ENCODE measurements around the gene EZH2. TPM values are rescaled to one million over a fixed set of nuclear protein-coding genes. Genes with fewer than 3 reads are reported as not detected.
A peak's percentile ranks its signal among the peaks of the same experiment; 100 is the strongest.

EZH2 gene
- total and polyA plus RNA-seq, 9 donors: 13.1 to 30.2 (median 22.8) TPM

GRCh38 chr7:148783801-148784527 is 100.1 kb downstream of the EZH2 start:
- Histone ChIP-seq H3K4me3 (ENCODE audit: low read length) (no peak overlapping the region), H3K36me3 (ENCODE audit: control insufficient read depth, insufficient read depth, low read length) (peaks cover 56% of the 10 kb centered on the region), H3K9me3 (replicated peaks; ENCODE audit: control insufficient read depth, low read depth, low read length) (no peaks in the 10 kb centered on the region), H3K4me1 (ENCODE audit: control insufficient read depth, insufficient read depth, low read length) (no peaks in the 10 kb centered on the region), H3K27me3 (ENCODE audit: control insufficient read depth, insufficient read depth, low read length) (no peaks in the 10 kb centered on the region), H3K27ac (ENCODE audit: low read length) (no peak overlapping the region)
- no peak for DNase-seq
- WGBS (ENCODE audit: insufficient coverage): no CpG with 5 or more reads among the region's 15 CpGs

DNA sequence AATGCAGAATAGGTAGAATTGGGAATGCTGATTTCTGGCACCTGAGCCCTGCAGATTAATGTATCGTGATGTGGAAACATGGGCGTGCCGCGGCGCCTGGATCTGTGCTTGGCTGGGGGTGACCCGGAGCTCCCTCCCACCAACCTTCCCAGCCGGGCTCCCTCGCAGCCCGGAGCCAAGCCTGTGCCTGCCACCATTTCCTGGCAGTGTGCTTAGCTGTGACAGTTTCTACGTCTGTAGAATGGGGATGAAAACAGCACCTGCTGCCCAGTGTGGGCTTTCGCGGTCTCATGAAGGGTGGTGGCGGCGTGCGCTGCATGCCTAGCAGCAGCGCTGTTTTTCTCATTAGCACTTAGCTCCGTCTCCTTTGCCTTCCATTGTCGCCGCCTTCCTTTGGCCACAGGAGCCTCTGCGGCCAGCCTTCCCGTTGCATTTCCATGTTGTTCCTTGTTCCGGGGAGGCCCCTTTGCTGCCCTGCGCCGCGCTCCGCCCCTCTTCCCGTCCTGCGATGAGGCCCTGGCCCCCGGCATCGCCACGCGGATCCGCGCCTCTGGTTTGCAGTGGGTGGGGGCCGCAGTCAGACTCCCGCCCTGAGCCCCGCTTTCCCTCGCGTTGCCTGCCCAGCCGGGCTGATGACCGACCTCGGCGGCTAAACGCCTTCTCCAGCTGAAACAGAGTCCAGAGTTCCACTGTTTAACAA is 101.2 kb downstream of the EZH2 start:
- 72% methylated on average over 43 of the region's 44 CpGs for whole genome bisulfite sequencing (ENCODE audit: insufficient coverage)
- Histone ChIP-seq H3K36me3 (ENCODE audit: control insufficient read depth, insufficient read depth, low read length) (peaks cover 55% of the 10 kb centered on the region), H3K27ac (ENCODE audit: low read length) (no peak overlapping the region), H3K4me1 (ENCODE audit: control insufficient read depth, insufficient read depth, low read length) (no peaks in the 10 kb centered on the region), H3K4me3 (ENCODE audit: low read length) (no peak overlapping the region), H3K27me3 (ENCODE audit: control insufficient read depth, insufficient read depth, low read length) (no peaks in the 10 kb centered on the region), H3K9me3 (replicated peaks; ENCODE audit: control insufficient read depth, low read depth, low read length) (no peaks in the 10 kb centered on the region)
- no peak for DNase-seq

DNA sequence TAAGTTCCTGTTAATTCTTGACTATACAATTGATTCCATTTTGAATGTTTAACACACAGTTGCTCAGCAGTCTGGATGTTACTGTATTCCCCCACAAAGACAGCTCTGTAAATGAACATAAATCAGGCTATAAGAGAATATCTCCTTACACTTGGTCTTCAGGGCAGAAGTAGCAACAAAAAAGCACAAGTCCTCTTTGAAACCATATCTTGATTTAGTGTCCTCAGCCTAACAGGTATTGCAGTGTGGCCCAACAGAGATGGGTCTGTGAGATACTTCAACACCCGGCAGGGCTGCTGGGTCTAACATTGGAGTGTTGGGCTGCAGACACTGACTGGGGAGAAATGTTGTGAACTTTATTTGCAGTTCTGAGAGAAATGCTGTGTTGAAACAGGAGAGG is 109.6 kb downstream of the EZH2 start:
- Histone ChIP-seq H3K4me1 (ENCODE audit: control insufficient read depth, insufficient read depth, low read length) (no peaks in the 10 kb centered on the region), H3K36me3 (ENCODE audit: control insufficient read depth, insufficient read depth, low read length) (peaks cover 45% of the 10 kb centered on the region), H3K4me3 (ENCODE audit: low read length) (no peak overlapping the region), H3K9me3 (replicated peaks; ENCODE audit: control insufficient read depth, low read depth, low read length) (no peaks in the 10 kb centered on the region), H3K27ac (ENCODE audit: low read length) (no peak overlapping the region), H3K27me3 (ENCODE audit: control insufficient read depth, insufficient read depth, low read length) (no peaks in the 10 kb centered on the region)
- DNase-seq: no peak
- WGBS (ENCODE audit: insufficient coverage): 89% methylated on average over 1 of the region's 1 CpG

DNA sequence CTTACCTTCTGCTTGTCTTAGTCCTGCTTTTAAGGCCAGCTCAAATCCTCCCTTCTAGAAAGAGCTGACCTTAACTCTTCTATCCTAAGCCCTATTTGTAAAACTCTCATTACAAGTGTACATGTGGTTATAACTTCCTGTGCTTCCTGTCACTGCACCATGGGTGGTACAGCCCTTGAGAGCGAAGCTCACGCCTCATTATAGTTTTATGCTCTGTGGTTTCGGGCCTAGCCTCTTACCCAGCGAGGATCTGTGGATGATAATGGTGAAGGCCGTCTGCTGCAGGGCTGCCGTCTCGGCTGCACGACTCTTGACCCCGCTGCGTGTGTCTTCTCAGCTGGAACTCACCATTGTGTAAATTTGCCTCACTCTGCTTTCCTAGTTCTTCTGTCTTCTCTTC is 110.8 kb downstream of the EZH2 start:
- 83% methylated on average over 5 of the region's 10 CpGs for WGBS (ENCODE audit: insufficient coverage)
- Histone ChIP-seq H3K4me3 (ENCODE audit: low read length) (no peak overlapping the region), H3K27me3 (ENCODE audit: control insufficient read depth, insufficient read depth, low read length) (no peaks in the 10 kb centered on the region), H3K9me3 (replicated peaks; ENCODE audit: control insufficient read depth, low read depth, low read length) (no peaks in the 10 kb centered on the region), H3K36me3 (ENCODE audit: control insufficient read depth, insufficient read depth, low read length) (peaks cover 44% of the 10 kb centered on the region), H3K4me1 (ENCODE audit: control insufficient read depth, insufficient read depth, low read length) (no peaks in the 10 kb centered on the region), H3K27ac (ENCODE audit: low read length) (no peak overlapping the region)
- no peak for DNase-seq

DNA sequence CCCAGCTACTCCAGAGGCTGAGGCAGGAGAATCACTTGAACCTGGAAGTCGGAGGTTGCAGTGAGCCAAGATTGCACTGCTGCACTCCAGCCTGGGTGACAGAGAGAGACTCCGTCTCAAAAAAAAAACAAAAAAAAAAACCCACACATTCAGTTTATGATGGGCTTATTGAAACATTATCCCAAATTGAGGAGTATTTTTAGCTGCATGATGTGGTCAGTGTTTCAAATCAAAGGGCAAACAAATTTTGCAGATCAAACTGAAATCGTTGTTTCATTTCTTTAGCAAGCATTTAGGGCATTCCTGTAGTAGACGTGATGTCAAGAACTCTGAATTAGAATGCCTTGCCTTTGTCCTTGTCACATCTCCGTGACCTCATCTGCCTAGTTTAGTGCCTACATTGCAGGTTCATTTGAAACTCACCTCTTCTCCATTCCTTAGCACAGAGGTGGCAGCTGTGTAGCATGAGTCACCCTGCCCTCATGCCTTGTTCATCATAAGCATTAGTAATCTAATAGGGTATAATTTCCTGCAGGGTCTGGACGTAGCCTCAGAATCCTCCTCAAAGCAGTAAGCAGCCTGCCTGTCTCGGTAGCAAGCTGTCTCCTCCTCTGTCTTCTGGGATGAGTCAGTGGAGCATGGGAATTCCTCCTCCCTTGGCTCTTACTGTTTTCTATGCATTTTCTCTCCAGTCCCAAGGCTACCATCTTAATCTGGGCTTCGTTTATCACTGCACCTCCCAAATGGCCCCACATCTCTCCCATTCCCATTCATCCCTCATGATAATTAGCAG is 111.6 kb downstream of the EZH2 start:
- Histone ChIP-seq H3K27ac (ENCODE audit: low read length) (no peak overlapping the region), H3K27me3 (ENCODE audit: control insufficient read depth, insufficient read depth, low read length) (no peaks in the 10 kb centered on the region), H3K9me3 (replicated peaks; ENCODE audit: control insufficient read depth, low read depth, low read length) (no peaks in the 10 kb centered on the region), H3K36me3 (ENCODE audit: control insufficient read depth, insufficient read depth, low read length) (peaks cover 48% of the 10 kb centered on the region), H3K4me3 (ENCODE audit: low read length) (no peak overlapping the region), H3K4me1 (ENCODE audit: control insufficient read depth, insufficient read depth, low read length) (no peaks in the 10 kb centered on the region)
- WGBS (ENCODE audit: insufficient coverage): 73% methylated on average over 4 of the region's 8 CpGs
- DNase-seq: no peak

- Histone ChIP-seq H3K27ac (ENCODE audit: low read length) (no peak overlapping the region), H3K36me3 (ENCODE audit: control insufficient read depth, insufficient read depth, low read length) (peaks cover 47% of the 10 kb centered on the region), H3K4me1 (ENCODE audit: control insufficient read depth, insufficient read depth, low read length) (no peaks in the 10 kb centered on the region), H3K27me3 (ENCODE audit: control insufficient read depth, insufficient read depth, low read length) (no peaks in the 10 kb centered on the region), H3K4me3 (ENCODE audit: low read length) (no peak overlapping the region), H3K9me3 (replicated peaks; ENCODE audit: control insufficient read depth, low read depth, low read length) (no peaks in the 10 kb centered on the region)
- no CpG with 5 or more reads among the region's 6 CpGs for WGBS (ENCODE audit: insufficient coverage)
- no peak for DNase-seq
These were observed 114.1 kb downstream of the EZH2 start for GRCh38 chr7:148770004-148770403.

DNA sequence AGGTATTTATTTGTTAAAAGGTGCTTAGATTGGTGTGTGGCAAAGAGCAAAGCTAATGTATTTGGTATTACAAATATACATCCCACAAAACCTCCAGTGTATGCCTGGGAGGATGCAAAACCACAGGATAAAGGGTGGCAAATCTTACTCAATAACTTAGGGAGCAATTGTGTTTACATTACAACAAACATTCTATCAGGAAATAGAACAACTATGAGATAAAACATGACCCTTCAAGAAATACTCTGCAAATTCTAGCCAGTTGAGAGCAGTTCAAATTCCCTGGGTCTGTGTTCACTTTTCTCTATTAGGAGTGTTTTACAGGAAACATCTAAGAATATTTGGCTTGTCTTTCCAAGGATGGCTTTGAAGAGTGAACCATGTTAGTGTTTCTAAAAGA is 120.5 kb downstream of the EZH2 start:
- H3K27ac ChIP-seq (ENCODE audit: low read length): no peak overlapping the region
- no peaks in the 10 kb centered on the region for H3K27me3 ChIP-seq (ENCODE audit: control insufficient read depth, insufficient read depth, low read length)
- no peaks in the 10 kb centered on the region for H3K9me3 ChIP-seq (replicated peaks; ENCODE audit: control insufficient read depth, low read depth, low read length)
- no peak for DNase-seq
- H3K4me1 ChIP-seq (ENCODE audit: control insufficient read depth, insufficient read depth, low read length): no peaks in the 10 kb centered on the region
- peaks cover 33% of the 10 kb centered on the region for H3K36me3 ChIP-seq (ENCODE audit: control insufficient read depth, insufficient read depth, low read length)
- H3K4me3 ChIP-seq (ENCODE audit: low read length): no peak overlapping the region

- Histone ChIP-seq H3K36me3 (ENCODE audit: control insufficient read depth, insufficient read depth, low read length) (peaks cover 32% of the 10 kb centered on the region), H3K4me1 (ENCODE audit: control insufficient read depth, insufficient read depth, low read length) (no peaks in the 10 kb centered on the region), H3K9me3 (replicated peaks; ENCODE audit: control insufficient read depth, low read depth, low read length) (no peaks in the 10 kb centered on the region), H3K27me3 (ENCODE audit: control insufficient read depth, insufficient read depth, low read length) (no peaks in the 10 kb centered on the region), H3K4me3 (ENCODE audit: low read length) (no peak overlapping the region), H3K27ac (ENCODE audit: low read length) (no peak overlapping the region)
- WGBS (ENCODE audit: insufficient coverage): 92% methylated on average over 9 of the region's 12 CpGs
- peak; percentile 17 for DNase-seq
These were observed 122.4 kb downstream of the EZH2 start for GRCh38 chr7:148761499-148762278.
